ENCODE results near the gene IL1R1.
A peak's percentile ranks its signal among the peaks of the same experiment; 100 is the strongest.
"Not testable (repeated sequence)": the region's sequence is repeated elsewhere in the genome, so short reads cannot be mapped to it uniquely, and the experiment has no call there.

IL1R1 gene

GRCh38 chr2:102111823-102112222 is 30.7 kb upstream of the IL1R1 start:
- no peak for DNase-seq

- no peak for DNase-seq
These were observed 30.3 kb upstream of the IL1R1 start for GRCh38 chr2:102112271-102112670.

DNA sequence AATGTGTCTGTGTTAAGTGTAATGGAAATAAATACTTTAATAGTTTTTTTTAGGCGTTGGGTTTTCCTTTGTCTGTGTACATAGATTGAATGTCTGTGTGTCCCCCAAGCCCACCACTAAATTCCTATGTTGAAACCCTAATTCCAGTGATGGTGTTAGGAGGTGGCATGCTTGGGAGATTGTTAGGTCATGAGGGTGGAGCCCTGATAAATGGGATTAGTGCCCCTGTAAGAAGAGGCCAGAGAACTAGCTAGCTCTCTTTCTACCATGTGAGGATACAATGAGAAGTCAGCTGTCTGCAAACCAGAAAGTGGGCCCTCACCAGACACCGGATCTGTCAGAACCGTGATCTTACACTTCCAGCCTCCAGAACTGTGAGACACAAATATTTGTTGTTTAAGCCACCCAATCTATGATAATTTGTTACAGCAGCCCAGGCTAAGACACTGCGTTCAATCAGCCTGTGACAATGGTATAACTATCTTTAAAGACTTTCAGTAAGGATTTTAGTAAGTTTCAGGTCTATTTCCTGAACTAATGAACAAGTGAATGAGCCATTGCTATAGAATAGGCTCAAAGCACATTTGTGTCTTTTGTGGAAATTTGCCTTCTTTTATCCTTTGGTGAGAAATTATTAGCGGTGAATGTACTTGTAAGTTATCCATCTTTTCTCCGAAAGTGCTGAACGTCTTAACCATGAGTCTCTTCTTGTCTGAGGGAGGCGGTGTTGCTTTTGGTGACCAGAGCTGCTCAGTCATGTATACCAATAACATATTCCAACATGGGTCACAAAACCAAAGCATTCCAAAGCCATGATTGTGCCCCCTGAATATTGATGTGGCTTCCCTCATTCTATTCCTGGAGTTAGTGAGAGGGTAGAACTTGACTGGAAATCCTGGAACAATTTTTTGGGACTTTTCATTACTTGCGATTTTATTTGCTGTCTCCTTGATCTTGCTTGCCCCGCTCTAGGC is 29.6 kb upstream of the IL1R1 start:
- DNase-seq, result no peak

GRCh38 chr2:102114290-102114721 is 28.2 kb upstream of the IL1R1 start:
- no peak for DNase-seq

DNA sequence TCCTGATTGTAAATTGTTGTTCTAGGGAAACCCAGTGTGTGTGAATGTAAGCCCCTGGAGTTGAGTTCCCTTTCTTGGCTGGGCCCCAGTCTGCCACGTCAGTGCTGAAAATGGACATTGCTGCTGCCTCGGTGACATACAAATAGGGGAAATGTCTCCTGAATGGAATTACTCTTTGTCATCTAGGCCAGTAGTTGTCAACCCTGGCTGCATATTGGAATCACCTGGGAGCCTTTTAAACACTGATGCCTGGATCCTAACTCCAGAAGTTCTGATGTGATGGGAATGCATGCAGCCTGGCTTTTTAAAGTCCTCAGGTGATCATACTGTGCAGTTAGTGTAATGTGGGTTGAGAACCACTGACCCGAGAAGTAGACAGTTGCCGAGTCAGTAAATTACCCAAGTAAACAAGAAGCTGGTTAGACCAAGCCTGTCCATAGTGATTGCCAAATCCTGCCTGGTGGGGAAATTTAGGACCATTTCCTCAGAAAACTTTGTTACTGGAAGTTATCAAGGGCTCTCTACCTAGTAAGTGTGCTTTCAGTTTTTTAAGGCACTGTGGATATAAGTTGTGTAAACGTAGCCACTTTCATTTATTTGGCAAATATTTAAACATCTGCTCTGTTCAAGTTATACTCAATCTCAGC is 27.6 kb upstream of the IL1R1 start:
- no peak for DNase-seq

GRCh38 chr2:102116630-102117471 is 25.7 kb upstream of the IL1R1 start:
- DNase-seq, result no peak

DNA sequence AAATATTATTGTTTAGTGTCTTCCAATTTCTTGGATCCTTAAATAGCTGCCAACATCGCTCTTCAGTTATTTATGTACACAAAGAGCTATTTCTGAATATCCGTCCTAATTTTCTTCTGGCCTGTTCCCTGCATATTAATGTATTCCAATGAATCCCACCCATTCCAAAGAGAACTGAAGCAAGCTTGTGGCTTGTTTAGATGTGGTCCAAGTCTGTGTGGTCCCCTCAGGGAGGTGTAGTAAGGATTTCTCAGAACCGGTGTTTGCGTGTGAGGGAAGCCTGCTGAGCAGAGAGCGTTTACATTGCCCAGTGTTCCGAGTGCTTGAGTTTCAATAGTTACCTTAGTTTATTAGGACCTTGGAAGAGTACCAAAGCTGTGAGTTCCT is 25.1 kb upstream of the IL1R1 start:
- DNase-seq, result peak; percentile 54

- no peak for DNase-seq
These were observed 23.3 kb upstream of the IL1R1 start for GRCh38 chr2:102119255-102119654.

- no peak for DNase-seq
These were observed 22.3 kb upstream of the IL1R1 start for GRCh38 chr2:102120261-102120660.

GRCh38 chr2:102120701-102121159 is 21.8 kb upstream of the IL1R1 start:
- DNase-seq, result no peak

GRCh38 chr2:102122115-102122514 is 20.4 kb upstream of the IL1R1 start:
- DNase-seq, result no peak

DNA sequence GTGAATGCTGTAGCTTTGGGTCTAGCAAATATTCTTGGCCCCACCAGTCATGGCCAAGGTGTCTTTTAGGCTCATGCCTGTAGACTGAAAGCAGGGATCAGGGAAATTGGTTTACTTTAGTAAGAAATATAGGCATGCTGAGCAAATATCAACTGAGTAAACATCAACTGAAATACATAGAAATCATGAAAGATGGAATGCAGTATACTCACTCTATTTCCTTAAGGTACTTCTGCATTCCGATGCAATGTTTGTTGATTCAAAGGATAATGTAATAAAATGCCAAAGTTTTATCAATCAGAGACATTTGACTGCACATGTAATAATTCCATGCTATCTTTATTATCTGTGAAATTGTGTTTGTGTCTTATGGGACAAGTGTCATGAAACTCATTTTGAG is 19.6 kb upstream of the IL1R1 start:
- DNase-seq, result no peak

GRCh38 chr2:102124421-102124820 is 18.1 kb upstream of the IL1R1 start:
- DNase-seq, result not testable (repeated sequence)

- DNase-seq, result no peak
These were observed 16.4 kb upstream of the IL1R1 start for GRCh38 chr2:102126169-102126568.

DNA sequence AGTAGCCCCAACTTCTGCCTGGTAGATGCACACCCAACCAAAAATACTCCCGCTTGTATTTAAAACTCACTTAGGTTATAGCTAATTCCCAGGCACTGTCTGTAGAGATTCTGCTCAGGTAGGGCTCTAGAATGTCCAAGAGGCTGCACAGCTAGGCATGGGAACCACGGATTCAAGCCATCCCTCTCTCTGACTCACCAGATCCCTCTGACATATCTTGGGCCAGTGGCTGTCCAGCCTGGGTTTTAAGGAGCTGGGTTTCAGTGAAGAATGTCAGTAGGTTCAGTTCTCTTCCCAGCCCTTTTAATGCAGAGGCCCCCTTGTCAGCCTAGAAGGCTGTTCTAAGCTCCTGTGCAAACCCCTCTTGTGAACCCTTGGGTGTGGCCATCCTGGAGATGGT is 15.9 kb upstream of the IL1R1 start:
- no peak for DNase-seq

DNA sequence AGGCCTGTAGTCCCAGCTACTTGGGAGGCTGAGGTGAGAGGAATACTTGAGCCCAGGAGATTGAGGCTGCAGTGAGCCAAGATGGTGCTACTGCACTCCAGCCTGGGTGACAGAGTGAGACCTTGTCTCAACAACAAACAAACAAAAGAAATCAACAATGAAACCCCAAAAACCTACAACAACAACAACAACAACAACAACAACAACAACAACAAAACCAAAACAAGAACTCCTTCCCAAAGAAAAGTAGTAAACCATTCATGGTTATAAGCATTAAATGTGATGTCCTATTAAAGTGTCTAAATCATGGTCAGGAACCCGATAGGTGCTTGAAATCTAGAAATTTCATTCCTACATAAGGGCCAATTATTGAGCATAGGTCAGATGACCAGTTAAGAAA is 13.5 kb upstream of the IL1R1 start:
- DNase-seq, result no peak

GRCh38 chr2:102129951-102130646 is 12.4 kb upstream of the IL1R1 start:
- DNase-seq, result no peak

DNA sequence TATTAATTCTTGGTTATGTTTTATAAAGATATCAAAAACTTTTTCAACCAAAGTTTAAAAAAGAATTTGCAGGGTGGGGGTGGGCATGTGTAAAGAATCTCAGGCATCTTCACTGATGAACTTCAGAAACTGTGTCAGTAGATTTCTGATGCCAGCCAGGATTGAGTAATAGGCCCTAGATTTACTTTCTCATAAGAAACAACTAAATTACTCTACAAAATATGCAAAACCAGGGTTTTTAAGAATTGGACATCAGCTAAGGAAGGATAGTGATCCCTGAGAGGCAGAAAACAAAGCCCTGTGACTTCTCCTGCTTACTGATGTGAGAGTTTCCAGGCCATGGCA is 11.9 kb upstream of the IL1R1 start:
- no peak for DNase-seq

DNA sequence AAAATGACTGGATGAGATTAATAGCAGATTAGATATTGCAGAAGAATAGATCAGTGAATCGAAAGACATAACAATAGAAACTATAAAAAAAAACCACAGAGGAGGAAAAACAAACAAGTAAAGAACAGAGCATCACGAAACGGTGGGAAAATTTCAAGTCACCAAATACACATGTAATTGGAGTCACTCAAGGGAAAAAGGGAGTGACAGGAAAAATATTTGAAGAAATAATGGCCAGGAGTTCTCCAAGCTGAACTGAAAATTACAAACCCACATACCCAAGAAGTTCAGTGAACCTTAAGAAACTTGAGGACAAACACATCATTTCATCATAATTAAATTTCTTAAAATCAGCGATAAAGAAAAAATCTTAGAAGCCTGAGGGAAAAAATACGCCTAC is 11.0 kb upstream of the IL1R1 start:
- DNase-seq, result no peak

DNA sequence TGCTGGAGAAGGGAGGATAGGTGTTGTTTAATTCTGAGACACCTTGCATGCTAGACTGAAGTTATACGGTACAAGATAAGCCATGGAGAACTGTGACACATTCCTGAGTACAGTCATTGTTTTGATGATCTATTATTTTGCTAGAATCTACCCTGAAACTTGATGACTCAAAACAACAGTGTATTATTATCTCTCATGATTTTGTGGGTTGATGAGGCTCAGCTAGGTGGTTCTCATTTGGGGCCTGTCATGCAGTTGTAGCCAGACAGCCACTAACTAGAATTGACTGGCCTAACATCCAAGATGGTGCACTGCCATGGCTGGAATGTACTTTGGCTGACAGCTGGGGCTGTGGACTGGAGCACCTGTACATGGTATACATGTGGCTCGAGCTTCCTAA is 5.4 kb upstream of the IL1R1 start:
- DNase-seq, result no peak

DNA sequence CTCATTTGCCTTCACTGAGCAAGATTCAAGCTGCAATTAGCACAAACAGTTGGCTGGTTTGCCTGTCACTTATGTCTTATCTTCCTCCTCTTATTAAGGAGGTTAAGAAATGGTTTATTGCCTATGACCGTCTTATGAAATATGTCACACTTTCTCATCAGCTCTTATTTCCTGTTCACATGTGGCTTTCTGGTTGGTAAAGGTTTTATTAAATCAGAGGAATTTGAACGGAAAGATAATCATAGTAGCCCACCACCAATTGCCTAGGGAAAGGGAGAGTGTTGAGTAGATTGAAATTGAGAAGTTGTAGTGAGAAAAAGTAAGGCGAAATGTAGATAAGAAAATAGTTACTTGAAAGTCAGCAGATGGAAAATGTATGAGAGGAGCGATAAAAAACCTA is 4.2 kb upstream of the IL1R1 start:
- no peak for DNase-seq

GRCh38 chr2:102139851-102140250 is 2.7 kb upstream of the IL1R1 start:
- DNase-seq, result no peak

DNA sequence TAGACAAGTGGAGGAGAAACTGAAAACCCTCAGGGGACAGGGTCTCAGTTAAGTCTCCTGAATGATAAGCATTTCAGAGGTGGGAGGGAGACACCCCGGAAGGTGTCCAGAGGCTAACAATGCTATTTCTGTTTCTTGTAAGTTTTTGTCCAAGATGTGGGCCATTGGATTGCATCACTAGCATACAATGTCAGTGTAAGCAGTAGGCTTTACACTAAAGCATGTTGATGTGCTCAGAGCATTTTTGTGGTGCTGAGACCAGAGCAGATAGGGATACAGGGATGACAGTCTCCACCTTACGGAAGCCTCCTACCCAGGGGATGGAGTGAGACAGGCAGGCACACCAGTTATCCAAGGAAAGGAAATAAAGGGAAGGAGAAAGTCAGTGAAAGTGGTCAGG is 2.2 kb upstream of the IL1R1 start:
- DNase-seq, result no peak
